Measurements from ENCODE around the gene FBXO11. TPM values are rescaled to one million over a fixed set of nuclear protein-coding genes. Genes with fewer than 3 reads are reported as not detected.

FBXO11 gene
- total and polyA plus RNA-seq, 2 experiments from 2014 or later, result 27.4 to 43.5 TPM

- Histone ChIP-seq H3K27me3 (no peaks in the 10 kb centered on the region), H3K9me3 (ENCODE audit: low read depth) (no peaks in the 10 kb centered on the region), H3K36me3 (peaks cover 68% of the 10 kb centered on the region), H3K27ac (no peak overlapping the region), H3K4me3 (no peak overlapping the region), H3K4me1 (ENCODE audit: low read depth) (no peaks in the 10 kb centered on the region)
- DNase-seq (ENCODE audit: low read depth in 1 of 2, low spot score in 1 of 2), result no peak
- no peak for TF ChIP-seq CTCF (IDR thresholded peaks at IDR 0.05; ENCODE audit: low read depth, low read length)
Measured at GRCh38 chr2:47801118-47801517, 105.2 kb downstream of the FBXO11 start.

- DNase-seq (ENCODE audit: low read depth in 1 of 2, low spot score in 1 of 2), result no peak
- Histone ChIP-seq H3K27ac (peak overlapping the region; percentile 36), H3K9me3 (ENCODE audit: low read depth) (no peaks in the 10 kb centered on the region), H3K4me1 (ENCODE audit: low read depth) (no peaks in the 10 kb centered on the region), H3K4me3 (no peak overlapping the region), H3K36me3 (peaks cover 56% of the 10 kb centered on the region), H3K27me3 (no peaks in the 10 kb centered on the region)
- no peak for TF ChIP-seq CTCF (IDR thresholded peaks at IDR 0.05; ENCODE audit: low read depth, low read length)
Measured at GRCh38 chr2:47799031-47799609, 107.2 kb downstream of the FBXO11 start.

GRCh38 chr2:47798631-47799030 lies 107.7 kb downstream of the FBXO11 start:
- no peak for DNase-seq (ENCODE audit: low read depth in 1 of 2, low spot score in 1 of 2)
- no peak for TF ChIP-seq CTCF (IDR thresholded peaks at IDR 0.05; ENCODE audit: low read depth, low read length)
- Histone ChIP-seq H3K4me3 (no peak overlapping the region), H3K27me3 (no peaks in the 10 kb centered on the region), H3K27ac (peak overlapping the region; percentile 36), H3K9me3 (ENCODE audit: low read depth) (no peaks in the 10 kb centered on the region), H3K4me1 (ENCODE audit: low read depth) (no peaks in the 10 kb centered on the region), H3K36me3 (peaks cover 51% of the 10 kb centered on the region)

GRCh38 chr2:47796090-47796697 lies 110.1 kb downstream of the FBXO11 start:
- no peak for TF ChIP-seq CTCF (IDR thresholded peaks at IDR 0.05; ENCODE audit: low read depth, low read length)
- H3K9me3 ChIP-seq (ENCODE audit: low read depth), result no peaks in the 10 kb centered on the region
- no peaks in the 10 kb centered on the region for H3K4me1 ChIP-seq (ENCODE audit: low read depth)
- peaks cover 40% of the 10 kb centered on the region for H3K36me3 ChIP-seq
- H3K4me3 ChIP-seq, result no peak overlapping the region
- DNase-seq (ENCODE audit: low read depth in 1 of 2, low spot score in 1 of 2), result no peak
- H3K27ac ChIP-seq, result peak overlapping the region; percentile 56
- no peaks in the 10 kb centered on the region for H3K27me3 ChIP-seq

- H3K4me3 ChIP-seq, result no peak overlapping the region
- no peak for DNase-seq (ENCODE audit: low read depth in 1 of 2, low spot score in 1 of 2)
- H3K36me3 ChIP-seq, result no peaks in the 10 kb centered on the region
- no peaks in the 10 kb centered on the region for H3K9me3 ChIP-seq (ENCODE audit: low read depth)
- no peaks in the 10 kb centered on the region for H3K4me1 ChIP-seq (ENCODE audit: low read depth)
- no peak overlapping the region for H3K27ac ChIP-seq
- no peak for TF ChIP-seq CTCF (IDR thresholded peaks at IDR 0.05; ENCODE audit: low read depth, low read length)
- no peaks in the 10 kb centered on the region for H3K27me3 ChIP-seq
Measured at GRCh38 chr2:47785986-47786385, 120.3 kb downstream of the FBXO11 start.
